Stimulated activated CD4-positive, alpha-beta T cell treated with anti-CD3 and anti-CD28 coated beads, Interleukin-2, amount 100 ng/mL, for 4 hours (primary cell): Measurements from ENCODE around the gene C1orf226.

Source experiments
- DNase-seq: peaks from one replicate; pipeline ENCODE4 v3.0.0-alpha.2; 2020; ENCODE audit warnings: low read depth

C1orf226 gene

DNA sequence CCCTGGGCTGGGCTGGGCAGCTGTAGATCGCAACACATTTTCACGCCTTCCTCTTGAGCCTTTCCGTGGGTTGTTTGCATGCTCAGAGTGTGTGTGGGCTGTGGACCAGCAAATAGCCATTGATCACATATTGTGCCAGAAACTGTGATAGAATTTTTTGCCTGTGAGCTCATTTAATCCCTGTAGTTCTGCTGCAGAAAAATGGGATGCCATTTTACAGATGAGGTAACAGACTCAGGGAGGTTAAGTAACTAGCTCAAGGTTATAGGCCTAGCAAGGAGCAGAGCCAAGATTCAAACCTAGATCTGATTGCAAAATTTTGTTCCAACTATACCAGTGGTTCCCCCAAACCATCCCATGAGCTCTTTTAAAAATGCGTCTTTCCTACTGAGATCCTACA lies 15.4 kb upstream of the C1orf226 start:
- DNase-seq: no peak

DNA sequence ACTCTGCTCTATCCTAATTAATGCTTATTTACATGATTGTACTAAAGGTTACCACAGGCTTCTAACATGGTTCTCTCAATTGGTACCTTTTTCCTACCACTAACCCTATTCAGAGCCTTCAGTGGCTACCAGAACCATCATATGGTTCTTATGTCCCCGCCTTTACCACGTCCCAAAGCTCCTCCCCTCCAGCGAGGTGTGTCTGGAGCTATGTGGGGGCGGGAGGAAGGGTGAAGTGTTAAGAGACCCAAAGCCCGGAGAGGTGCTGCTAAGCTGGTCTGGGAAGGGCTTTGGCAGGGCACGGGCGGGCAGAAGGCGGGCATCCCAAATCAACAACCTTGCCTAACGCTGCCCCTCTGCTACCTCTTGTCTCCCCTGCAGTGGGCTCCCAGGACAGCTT lies 14.9 kb upstream of the C1orf226 start:
- no peak for DNase-seq

DNA sequence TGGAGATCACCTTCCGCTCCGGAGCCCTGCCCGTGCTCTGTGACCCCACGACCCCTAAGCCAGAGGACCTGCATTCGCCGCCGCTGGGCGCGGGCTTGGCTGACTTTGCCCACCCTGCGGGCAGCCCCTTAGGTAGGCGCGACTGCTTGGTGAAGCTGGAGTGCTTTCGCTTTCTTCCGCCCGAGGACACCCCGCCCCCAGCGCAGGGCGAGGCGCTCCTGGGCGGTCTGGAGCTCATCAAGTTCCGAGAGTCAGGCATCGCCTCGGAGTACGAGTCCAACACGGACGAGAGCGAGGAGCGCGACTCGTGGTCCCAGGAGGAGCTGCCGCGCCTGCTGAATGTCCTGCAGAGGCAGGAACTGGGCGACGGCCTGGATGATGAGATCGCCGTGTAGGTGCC lies 14.5 kb upstream of the C1orf226 start:
- DNase-seq: no peak

DNA sequence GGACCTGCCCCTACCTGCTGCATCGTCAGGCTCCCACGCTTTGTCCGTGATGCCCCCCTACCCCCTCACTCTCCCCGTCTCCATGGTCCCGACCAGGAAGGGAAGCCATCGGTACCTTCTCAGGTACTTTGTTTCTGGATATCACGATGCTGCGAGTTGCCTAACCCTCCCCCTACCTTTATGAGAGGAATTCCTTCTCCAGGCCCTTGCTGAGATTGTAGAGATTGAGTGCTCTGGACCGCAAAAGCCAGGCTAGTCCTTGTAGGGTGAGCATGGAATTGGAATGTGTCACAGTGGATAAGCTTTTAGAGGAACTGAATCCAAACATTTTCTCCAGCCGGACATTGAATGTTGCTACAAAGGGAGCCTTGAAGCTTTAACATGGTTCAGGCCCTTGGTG lies 13.8 kb upstream of the C1orf226 start:
- DNase-seq: no peak

DNA sequence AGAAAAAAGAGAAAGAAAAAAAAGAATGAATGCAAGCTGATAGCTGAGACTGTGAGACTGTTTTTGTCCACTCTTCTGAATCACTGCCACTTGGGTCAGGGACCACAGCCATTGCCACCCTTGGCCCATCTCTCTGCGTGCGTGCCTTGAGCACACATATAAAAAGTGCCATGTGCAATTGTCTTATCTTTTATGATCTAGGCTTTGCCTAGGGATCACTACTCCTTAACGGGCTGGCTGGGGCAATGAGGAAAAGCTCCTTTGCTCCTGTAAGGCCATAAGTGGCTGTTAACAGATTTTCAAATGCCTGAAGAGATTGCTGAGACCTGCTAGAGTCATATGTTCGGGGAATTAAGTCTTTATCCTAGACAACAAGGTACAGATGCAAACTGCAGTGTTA lies 13.1 kb upstream of the C1orf226 start:
- DNase-seq: no peak

DNA sequence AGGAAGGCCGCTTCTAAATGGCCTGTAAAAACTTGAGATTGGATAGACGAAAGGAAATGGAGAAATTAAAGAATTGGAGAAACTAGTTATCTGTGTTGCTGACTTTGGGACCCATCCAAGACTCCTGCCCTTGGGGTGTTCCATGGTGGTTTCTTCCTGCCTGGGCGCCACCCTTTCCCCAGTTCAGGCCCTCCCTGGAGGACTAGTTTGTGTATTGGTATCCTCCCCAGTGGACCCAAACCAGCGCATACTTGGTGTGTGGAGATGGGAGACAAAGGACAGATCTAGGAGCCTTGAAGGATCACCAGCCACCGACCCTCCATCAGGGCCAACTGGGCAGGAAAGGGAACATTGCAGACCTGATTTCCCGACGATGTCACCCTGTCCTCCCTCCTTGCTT lies 12.0 kb upstream of the C1orf226 start:
- DNase-seq: no peak

DNA sequence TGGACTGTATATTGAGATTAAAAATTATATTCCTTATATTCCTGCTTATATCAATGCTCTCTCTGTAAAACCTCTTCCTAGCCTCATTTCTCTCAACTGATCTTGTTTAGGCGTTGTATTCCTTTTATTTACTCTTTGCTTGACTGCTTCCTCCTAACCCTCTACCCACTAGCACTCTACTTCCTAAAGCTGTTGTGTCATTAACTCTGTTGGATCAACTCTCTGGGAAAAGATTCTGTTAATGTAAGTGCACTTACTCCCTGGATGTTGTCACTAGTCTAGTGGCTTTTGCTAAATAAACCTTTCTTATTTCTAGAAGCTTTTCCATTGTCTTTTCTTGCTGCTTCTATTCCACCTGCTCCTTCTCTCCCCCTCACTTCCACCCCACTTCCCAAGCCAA lies 11.4 kb upstream of the C1orf226 start:
- no peak for DNase-seq

DNA sequence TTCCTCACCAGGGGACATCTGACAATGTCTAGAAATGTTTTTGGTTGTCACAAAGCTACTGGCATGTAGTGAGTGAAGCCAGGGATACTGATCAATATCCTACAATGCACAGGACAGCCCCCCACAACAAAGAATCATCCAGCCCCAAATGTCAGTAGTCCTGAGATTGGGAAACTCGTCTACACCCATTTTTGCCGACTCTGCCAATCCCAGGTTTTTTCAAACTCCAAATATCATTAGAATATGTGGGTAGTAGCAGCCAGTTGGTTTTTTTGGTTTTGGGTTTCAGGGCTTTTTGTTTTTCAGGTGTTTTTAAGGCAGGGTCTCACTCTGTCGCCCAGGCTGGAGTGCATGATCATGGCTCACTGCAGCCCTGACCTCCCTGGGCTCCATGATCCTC lies 10.8 kb upstream of the C1orf226 start:
- no peak for DNase-seq

DNA sequence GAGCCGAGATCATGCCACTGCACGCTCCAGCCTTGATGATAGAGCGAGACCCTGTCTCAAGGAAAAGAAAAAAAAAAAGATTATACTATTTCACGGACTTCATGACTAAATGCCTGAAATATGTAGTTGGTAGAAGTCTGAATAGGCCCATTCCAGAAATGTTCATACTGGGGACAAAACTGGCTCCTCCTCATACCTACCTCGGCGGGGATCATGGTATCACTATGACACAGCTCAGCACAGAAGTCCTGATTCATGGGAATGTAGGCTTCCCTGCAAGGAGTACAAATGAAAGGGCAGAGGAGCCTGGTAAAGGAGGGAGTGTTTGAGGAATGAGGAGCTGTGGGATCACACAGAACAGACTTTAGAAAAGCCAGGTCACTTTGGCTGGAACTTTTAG lies 9.9 kb upstream of the C1orf226 start:
- DNase-seq: no peak

DNA sequence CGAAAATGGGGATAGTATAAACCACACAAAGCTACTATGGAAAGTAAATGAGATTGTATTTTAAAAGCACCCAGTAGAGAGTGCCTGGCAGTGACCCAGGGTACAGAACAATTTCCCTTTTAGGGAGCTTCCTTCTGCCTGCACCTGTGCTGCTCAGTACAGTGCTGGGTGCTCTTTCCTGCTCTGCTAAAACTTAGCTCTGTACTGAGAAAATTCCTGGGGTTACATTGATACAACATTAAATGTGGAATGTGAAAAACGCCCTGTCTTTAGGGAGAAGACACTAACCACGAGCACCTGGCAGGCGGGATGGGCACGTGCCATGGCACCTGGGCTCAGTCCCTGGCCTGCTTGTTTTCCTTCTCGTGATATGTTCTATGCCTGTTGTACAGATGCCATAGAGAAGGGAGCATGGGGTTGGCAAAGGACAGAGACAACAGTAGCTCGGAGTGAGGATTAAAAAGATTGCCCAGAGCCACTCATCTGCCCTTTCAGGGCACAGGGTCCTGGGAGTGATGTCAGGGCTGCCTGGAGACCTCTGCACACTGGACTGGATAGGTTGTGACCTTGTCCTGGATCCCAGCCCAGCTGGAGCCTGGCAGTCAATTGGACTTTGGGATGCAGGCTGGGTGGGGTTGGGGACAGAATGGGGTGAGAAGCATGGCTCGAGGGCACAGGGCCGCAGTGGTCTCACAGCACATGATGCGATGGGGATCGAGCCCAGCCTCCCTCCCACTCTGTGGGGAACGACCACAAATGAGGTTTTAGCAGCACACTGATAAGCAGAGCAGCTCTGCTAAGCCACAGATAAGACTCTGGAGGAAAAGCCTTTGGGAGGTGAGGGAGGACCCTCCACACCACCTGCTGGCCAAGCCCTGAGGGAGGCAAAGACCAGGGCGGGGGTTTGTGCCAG lies 9.1 kb upstream of the C1orf226 start:
- DNase-seq: no peak

DNA sequence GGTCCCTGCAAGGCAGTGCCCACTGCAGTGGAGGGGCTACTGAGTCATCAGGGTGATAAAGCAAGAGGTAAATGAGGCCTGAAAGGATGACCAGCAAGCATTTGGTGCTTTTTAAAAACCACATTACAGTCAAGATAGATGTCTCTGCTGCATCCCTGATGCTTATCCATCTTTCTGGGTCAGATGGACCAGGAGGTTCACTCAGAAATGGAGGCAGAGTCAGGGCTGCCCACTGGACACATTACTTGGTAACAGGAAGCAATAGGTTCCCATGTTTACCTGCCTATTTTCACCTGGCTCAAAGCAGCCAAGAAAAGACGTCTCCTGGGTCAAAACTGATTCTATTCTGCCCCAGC lies 8.5 kb upstream of the C1orf226 start:
- no peak for DNase-seq

DNA sequence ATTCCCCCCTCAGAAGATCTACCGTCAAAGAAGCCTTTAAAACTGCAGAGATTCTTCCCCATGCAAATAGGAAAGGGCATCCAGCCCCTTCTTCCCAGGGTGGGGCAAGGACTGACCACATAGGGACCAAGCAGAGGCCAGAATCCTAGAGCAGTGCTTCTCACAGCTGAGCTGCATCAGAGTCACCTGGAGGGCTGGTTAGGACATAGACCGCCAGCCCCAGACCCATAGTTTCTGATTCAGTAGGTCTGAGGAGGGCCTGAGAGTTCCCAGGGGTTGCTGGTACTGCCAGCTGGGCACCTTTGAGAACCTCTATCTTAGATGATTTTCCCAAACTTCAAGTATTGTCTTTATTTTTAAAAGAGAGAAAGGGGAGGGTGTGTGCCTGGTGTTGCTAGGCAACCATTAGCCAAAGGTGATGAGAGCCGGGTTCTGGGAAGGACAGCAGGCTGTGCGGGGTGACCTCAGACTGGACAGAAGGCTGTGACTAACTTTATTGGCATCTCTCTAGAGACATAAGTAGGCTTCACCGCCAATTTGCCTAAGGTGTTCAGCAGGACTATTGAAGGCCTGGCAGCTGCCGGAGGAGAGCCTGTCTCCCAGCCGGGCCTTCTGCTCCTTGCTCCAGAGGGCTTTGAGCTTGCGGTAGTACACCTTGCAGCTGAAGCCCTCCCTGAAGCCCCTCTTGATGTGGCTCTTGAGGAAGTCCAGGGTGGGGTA lies 7.8 kb upstream of the C1orf226 start:
- DNase-seq: no peak

DNA sequence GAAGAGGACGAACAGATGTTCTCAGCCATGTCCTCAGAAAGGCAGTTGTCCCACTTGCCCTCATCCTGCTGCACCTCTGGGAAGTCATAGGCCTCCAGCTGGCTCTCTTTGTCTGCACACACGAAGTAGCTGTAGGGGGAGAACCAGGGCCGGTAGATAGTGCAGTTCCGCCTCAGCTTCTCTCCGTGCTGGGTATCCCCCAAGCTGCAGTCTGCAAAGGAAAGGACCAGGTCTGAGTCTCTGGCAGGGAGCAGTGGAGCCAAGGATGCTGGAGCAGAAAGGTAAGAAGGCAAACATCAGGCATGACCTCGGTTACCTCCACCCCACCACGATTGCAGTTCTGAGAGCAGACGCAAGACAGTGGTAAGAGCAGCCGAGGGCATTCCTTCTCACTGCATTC lies 7.1 kb upstream of the C1orf226 start:
- no peak for DNase-seq

DNA sequence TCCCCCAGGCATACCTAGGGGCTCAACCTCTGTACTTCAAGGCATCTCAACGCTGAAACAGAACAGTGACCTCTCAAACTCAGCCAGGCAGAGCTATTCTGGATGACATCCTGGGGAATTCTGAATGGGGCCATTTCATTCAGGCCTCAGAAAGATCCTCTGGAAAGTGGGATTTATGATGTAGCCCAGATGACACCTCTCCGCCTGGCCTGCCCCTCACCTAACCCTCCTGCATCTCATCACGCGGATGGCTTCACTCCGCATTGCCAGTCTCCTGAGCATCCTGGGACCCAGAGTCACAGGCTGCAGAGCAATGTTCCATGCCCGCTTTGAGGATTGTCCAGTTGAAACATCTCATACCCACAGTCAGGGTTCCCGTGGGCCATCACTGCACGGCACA lies 6.1 kb upstream of the C1orf226 start:
- DNase-seq: no peak

DNA sequence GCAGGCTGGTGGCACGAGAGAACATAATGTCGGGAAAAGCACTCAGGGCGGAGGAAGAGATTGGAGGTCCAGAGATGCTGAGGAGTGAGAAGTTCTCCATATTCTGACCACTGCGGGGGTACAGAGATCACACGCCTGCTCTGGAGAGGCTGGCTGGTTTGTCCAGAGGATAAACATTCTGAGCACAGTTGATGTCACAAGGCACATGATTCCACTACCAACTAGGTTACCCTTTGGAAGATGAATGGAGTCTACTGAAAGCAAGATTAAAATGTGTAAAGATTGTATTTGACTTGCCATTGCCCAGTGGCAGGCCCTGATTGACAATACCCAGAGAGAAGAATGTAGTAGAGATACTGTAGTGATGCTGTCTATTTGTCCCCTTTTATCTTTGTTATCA lies 4.8 kb upstream of the C1orf226 start, which contains the start of gene SPATA46:
TSS of gene SPATA46 (minus strand) at position 164 of the 400 bp plus-strand sequence. CDS start at position 100, 64 bp downstream.
- DNase-seq: no peak

DNA sequence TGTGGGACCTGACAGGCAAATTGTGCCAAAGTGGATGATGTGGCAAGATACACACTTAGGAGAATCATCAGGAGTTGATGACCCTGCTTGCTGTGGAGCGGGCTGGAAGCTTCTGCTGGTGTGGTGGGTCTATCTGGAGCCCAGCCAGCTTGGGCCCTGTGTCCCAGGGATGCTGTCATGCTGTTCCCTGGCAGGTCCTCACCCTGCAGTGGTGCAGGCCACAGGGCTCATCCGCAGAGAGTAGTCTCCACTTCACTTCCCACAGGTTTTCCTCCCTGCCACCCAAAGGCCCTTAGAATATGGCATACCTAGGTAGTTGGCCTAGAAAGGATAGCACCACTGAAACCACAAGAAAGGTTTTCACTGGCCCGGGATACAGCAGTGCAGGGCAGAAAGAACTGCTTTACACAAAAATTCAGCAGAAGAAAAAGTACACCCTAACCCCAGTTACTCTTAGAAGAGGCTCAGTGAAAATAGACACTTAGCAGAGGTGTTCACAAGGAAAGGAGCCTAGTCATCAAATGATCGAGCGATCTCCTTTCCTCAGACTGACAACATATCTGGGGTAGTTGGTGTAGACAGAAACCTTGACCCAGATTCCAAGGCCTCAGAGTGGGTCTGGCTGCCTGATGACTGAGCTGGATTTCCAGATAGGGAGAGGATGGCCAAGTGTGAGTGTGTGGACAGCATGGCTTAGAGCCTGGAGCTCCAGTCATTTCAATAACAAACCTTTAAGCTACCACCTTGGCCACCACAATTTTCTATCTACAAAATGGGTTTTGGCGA lies 1.3 kb upstream of the C1orf226 start:
- DNase-seq: no peak

DNA sequence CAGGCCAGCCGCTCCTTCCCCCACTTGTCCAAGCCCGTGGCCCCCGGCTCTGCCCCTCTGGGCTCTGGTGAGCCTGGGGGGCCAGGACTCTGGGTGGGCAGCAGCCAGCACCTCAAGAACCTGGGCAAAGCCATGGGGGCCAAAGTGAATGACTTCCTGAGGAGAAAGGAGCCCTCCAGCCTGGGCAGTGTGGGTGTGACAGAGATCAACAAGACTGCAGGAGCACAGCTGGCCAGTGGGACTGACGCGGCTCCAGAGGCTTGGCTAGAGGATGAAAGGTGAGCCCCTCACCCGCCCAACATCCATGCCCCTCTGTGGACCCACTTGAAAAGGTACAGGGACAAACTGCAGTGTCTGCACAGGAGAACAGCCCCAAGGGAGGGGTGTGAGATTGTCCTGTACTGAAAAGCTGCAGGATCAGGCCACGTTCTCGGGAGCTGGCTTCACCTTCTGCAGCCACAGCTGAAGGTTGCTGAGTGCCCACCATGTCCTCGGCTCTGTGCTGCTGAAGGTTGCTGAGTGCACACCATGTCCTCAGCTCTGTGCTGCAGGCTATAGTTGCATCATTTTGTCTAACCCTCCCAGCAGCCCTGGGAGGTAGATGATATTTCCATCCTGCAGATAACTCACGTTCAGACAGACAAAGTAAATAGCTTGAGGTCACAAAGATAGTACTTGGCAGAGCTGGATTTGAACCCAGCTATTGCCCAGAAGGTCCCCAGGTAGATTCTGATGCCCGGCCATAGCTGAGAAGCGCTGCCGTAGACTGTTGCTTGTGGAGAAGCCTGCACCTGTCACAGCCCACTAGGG lies 618 bp downstream of the C1orf226 start:
- DNase-seq: no peak

DNA sequence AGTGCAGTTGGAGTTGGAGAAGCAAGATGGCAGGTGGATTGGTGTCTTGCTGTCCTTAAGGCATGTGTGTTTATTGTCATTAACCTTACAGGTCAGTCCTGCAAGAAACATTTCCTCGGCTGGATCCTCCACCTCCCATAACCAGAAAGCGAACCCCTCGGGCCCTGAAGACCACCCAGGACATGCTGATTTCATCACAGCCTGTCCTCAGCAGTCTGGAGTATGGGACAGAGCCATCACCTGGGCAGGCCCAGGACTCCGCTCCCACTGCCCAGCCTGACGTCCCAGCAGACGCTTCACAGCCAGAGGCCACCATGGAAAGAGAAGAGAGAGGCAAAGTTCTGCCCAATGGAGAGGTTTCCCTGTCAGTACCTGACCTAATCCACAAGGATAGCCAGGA lies 1.6 kb downstream of the C1orf226 start:
- DNase-seq: no peak

DNA sequence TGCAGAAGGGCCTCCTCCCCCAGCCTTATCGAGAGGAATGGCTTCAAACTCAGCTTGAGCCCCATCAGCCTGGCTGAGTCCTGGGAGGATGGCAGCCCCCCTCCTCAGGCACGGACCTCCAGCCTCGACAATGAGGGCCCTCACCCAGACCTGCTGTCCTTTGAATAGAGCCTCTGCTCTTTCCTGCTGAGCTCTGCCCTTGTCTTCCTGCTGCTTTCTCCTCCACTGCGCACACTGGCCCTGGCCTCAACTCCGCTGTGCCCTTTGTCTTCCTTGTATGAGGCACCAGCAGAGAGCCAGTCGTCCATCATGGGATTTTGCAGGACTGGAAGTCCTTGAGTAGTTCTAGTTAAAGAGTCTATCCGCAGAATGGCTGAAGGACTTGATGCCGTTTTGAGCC lies 2.0 kb downstream of the C1orf226 start:
- DNase-seq: no peak

DNA sequence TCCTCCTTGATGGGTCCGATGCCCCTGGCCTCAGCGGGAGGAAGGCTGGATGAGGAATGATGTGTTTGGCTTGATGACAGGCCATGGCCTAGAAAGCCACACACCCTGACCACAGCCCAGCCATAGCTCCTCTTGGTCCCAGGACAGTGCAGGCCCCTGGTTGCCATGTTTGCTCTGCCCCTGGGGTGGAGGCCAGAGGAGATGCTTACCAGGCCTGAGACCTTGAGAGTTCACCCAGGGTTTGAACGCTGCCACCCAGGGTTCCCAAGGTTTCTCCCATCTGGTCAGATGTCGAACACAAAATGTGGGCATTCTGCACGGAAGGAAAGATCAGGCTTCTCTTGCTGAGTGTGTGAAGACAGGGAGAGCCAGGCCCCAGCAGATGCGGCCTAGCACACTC lies 2.6 kb downstream of the C1orf226 start:
- DNase-seq: no peak

DNA sequence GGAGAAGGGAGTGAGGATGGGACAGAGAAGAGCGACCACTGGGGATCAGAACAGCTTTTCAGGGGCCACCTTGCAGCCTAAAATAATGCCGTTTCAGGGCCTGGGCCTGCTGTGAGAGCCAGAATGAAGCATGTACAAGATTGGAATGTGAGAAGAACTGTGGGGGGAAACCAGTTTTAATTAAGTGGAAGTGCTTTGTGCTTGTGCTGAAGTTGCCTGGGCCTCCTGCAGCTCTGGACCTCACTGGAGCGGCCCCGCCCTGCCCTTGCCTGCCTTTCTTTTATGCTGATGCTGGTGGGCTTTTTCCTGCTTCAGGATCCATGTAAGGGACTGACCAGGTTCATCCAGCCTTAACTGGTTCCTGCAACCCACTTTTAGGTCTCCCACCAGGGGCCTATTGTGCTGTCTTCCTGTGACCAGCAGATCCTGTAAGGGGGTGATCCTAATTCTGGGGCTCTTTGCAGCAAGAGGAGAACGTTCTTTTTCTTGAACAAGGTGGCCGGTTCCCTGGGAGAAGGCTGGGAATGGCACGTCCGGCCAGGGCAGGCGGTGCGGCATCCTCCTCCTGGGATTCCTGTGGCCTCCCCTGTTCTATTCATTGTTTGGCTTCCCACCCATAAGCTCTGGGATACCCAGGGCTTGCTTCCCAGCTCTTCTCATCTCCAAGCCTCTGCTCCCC lies 3.2 kb downstream of the C1orf226 start:
- no peak for DNase-seq
